ENCODE data around the gene TBC1D8.
"Not testable (repeated sequence)": the region's sequence is repeated elsewhere in the genome, so short reads cannot be mapped to it uniquely, and the experiment has no call there.

Gene TBC1D8

GRCh38 chr2:101064505-101064867, 86.7 kb downstream of the TBC1D8 start:
- no peak for DNase-seq (ENCODE audit: low read depth in 2 of 2)

GRCh38 chr2:101064125-101064502, 87.1 kb downstream of the TBC1D8 start:
- no peak for DNase-seq (ENCODE audit: low read depth in 2 of 2)

GRCh38 chr2:101063352-101064124, 87.6 kb downstream of the TBC1D8 start:
- peak; percentile 62 to 65 for DNase-seq (ENCODE audit: low read depth in 2 of 2)

DNA sequence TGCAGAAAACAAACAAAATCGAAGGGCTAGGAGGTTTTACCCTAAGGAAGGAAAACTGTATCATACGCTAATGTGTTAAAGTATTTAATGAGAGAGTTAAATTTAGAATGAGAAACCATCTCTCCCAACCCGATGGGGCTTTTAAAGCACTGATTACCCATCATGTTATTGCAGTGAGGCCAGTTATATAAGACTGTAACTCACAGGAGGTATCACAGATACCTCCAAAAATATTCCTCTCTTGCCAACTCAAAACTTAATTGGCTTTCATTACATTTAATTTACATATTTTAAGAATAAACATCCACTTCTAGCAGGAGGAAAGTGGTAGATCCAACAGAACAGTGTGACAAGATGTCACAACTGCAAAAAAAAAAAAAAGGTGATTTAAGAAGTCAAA, 92.8 kb downstream of the TBC1D8 start:
- no peak for DNase-seq (ENCODE audit: low read depth in 2 of 2)

DNA sequence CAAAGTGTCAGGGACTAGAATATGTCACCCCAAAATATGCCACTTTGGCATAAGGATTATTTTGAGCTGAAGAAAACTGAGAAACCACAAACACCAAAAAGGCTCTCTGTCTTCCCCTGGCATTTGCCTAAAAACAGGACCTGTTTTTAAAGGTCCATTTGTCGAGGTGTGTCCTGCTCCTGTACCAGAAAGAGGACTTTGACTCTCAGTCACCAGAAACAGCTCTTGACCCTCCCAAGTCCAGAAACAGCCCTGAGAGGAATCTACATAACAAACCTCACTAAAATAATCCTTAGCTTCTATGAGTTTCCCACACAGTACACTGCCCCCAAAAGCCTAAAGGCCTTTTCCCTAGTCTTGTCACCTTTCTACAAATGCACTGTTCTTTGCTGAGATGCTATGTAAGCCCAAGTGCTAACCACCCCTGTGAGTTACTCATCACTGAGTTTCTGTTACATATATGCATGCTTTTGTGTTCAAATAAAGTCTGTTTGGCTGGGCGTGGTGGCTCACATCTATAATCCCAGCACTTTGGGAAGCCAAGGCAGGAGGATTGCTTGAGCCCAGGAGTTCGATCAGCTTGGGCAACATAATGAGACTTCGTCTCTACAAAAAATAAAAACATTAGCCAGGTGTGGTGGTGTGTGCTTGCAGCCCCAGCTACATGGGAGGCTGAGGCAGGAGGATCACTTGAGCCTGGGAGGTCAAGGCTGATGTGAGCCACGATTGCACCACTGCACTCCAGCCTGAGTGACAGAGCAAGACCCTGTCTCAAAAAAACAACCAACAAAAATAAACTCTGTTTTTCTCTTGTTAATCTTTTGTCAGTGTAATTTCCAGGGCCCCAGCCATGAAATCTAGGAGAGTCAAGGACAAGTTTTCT, 93.9 kb downstream of the TBC1D8 start:
- DNase-seq (ENCODE audit: low read depth in 2 of 2) = no peak

- no peak for DNase-seq (ENCODE audit: low read depth in 2 of 2)
These were observed 98.1 kb downstream of the TBC1D8 start for GRCh38 chr2:101053117-101053516.

DNA sequence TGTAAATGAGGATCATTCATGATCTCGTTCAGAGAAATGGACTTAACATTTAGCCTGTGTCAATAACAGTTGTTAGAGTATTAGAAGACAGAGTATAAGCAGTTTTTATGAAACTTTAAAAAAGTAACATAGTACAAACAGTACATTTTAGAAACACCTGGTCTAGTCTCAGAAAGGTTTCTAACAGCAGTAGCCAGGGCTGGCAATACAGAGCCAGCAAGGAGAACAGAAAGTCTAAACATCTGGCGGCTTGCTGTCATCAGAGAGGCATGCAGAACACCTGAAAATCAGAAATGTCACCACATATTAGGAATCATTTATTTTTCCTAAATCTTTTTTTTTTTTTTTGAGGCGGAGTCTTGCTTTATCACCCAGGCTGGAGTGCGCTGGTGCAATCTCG, 99.0 kb downstream of the TBC1D8 start:
- no peak for DNase-seq (ENCODE audit: low read depth in 2 of 2)

GRCh38 chr2:101050886-101051285, 100.3 kb downstream of the TBC1D8 start:
- not testable (repeated sequence) for DNase-seq (ENCODE audit: low read depth in 2 of 2)

- DNase-seq (ENCODE audit: low read depth in 2 of 2) = no peak
These were observed 102.4 kb downstream of the TBC1D8 start for GRCh38 chr2:101048756-101049155.

GRCh38 chr2:101047774-101048173, 103.4 kb downstream of the TBC1D8 start:
- DNase-seq (ENCODE audit: low read depth in 2 of 2) = no peak

GRCh38 chr2:101047075-101047766, 104.0 kb downstream of the TBC1D8 start:
- DNase-seq (ENCODE audit: low read depth in 2 of 2) = no peak

- DNase-seq (ENCODE audit: low read depth in 2 of 2) = no peak
These were observed 105.9 kb downstream of the TBC1D8 start for GRCh38 chr2:101045330-101045729.

- DNase-seq (ENCODE audit: low read depth in 2 of 2) = no peak
These were observed 109.8 kb downstream of the TBC1D8 start for GRCh38 chr2:101041413-101041812.

DNA sequence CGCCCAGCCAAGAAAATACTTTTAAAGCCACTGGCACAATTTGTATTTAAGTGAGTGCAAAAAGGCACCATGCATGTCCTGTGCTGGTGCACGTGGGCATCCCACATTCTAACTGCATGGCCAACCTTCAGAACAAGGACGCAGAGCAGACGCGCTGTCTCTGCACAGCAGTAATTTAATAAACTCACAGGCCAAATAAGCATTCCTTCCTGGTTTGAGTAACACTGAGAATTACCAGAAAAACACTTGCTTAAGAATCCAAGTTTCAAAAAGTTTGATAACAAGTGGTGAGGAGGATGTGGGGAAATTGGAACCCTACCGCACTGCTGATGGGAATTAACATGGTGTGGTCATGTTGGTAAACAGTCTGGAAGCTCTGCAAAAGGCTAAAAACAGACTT, 110.4 kb downstream of the TBC1D8 start:
- no peak for DNase-seq (ENCODE audit: low read depth in 2 of 2)

DNA sequence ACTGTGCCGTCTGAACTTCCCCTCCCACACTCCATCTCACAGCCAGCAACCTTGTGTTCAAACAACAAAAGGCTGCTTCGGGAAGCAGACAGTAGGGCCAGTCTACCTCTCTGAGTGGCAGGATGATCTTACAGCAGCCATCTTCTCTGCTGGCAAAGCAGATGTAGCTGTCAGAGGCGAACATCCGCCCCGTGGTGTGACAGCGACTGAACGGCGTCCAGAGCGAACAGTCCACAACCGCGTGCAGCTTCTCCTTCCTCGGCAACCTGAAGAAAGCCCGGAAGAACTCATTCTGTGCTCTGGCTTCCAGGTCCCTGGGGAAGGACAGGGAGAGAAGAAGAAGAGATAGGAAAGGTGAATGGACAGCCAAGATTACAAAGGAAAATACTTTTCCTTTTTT, 111.1 kb downstream of the TBC1D8 start:
- no peak for DNase-seq (ENCODE audit: low read depth in 2 of 2)

DNA sequence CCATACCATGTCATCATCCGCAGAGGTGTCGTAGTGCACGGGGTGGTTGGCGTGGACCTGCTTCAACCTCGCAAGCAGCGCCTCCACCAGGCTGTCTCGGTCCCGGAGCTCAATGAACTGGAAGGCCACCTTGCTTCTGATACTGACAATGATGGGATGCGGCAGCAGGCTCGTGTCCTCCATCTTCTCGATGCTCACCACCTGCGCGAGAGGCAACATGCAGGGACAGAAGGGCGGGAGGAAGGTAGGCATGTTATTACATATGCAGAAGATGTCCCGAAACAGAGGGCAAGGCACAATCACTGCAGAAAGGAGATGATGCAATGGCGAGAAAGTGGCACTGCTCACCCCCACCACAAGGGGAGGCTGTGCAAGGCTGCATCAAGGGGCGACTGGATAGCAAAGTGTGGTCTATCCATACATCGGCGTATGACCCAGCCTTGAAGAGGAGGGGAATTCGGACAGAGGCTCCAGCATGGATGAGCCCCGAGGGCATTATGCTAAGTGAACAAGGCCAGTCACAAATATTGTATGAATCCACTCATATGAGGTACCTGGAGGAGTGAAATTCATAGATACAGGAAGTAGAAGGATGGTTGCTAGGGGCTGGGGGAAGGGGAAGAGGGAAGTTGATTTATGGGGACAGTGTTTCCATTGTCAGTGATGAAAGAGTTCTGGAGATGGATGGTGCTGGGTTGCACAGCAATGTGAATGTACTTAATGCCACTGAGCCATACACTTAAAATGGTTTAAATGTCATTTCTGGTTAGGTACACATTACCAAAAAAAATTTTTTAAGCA, 112.5 kb downstream of the TBC1D8 start:
- no peak for DNase-seq (ENCODE audit: low read depth in 2 of 2)

GRCh38 chr2:101037161-101037755, 113.9 kb downstream of the TBC1D8 start:
- DNase-seq (ENCODE audit: low read depth in 2 of 2) = no peak

GRCh38 chr2:101036562-101036961, 114.6 kb downstream of the TBC1D8 start:
- peak in 1 of 2 experiments; percentile 8 for DNase-seq (ENCODE audit: low read depth in 2 of 2)

- DNase-seq (ENCODE audit: low read depth in 2 of 2) = no peak
These were observed 119.0 kb downstream of the TBC1D8 start for GRCh38 chr2:101032084-101032776.

DNA sequence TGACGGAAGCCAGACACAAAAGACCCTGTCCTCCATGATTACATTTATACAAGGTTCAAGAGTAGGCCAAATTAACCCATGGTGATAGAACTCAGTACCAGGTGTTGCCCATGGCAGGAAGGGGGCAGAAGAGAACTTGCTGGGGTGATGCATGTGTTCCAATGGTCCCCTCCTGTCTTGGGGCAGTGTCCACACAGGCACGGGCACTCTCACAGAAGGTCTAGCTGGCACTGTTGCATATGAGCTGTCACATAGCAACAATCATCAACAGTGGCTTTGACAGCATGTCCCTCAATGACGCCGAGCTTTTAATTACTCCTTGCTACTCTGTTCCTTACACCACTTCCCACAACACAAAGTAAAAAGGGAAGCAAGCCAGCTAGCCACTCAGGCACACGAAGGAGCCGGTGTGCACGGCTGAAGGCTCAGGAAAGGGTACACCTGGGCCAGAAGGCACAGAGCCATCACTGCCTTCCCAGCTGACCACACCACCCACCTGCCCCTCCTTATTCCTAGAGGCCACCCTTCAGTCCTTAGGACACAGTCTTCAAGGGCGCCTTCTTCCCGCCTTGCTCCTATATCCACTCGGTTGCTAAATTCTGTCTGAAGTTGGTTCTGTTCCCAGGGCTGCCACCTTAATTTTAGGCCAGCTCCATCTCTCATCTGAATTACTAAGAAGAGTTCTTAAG, 120.2 kb downstream of the TBC1D8 start:
- no peak for DNase-seq (ENCODE audit: low read depth in 2 of 2)

Data from fibroblast of skin of left biceps (primary cell).